Retinal pigment epithelial cell (primary cell): Measurements from ENCODE around the gene QSER1.
"Not testable (repeated sequence)": the region's sequence is repeated elsewhere in the genome, so short reads cannot be mapped to it uniquely, and the experiment has no call there.

Source experiments
- DNase-seq: peaks from one replicate; pipeline ENCODE4 v3.0.0-alpha.2; 2010; ENCODE audit warnings: low read depth
- H3K4me3 ChIP-seq: 2 replicates; pipeline ENCODE4 v1.5.1; 2011; ENCODE audit warnings: mild to moderate bottlenecking, low read length, control low read depth, moderate library complexity
- TF ChIP-seq, protein P1 (sequence below): conservative IDR thresholded peaks from 2 replicates; pipeline ENCODE4 v1.5.1; 2011; ENCODE audit warnings: low read depth, low read length, control low read depth, inconsistent platforms

QSER1 gene

DNA sequence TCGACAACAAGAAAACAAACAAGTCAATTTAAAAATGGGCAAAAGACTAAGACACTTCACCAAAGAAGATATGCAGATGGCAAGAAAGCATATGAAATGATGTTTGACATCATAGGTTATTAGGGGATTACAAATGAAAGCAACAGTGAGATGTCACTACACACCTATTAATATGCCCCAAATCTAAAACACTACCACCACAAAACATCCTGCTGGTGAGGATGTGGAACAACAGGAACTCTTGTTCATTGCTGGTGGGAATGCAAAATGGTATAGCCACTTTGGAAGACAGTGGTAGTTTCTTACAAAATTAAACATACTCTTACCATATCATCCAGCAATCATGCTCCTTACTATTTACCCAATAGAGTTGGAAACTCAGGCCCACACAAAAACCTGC lies 33.9 kb upstream of the QSER1 start:
- TF ChIP-seq, protein P1, sequence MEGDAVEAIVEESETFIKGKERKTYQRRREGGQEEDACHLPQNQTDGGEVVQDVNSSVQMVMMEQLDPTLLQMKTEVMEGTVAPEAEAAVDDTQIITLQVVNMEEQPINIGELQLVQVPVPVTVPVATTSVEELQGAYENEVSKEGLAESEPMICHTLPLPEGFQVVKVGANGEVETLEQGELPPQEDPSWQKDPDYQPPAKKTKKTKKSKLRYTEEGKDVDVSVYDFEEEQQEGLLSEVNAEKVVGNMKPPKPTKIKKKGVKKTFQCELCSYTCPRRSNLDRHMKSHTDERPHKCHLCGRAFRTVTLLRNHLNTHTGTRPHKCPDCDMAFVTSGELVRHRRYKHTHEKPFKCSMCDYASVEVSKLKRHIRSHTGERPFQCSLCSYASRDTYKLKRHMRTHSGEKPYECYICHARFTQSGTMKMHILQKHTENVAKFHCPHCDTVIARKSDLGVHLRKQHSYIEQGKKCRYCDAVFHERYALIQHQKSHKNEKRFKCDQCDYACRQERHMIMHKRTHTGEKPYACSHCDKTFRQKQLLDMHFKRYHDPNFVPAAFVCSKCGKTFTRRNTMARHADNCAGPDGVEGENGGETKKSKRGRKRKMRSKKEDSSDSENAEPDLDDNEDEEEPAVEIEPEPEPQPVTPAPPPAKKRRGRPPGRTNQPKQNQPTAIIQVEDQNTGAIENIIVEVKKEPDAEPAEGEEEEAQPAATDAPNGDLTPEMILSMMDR, result no peak
- H3K4me3 ChIP-seq, result no peak overlapping the region
- DNase-seq, result no peak

DNA sequence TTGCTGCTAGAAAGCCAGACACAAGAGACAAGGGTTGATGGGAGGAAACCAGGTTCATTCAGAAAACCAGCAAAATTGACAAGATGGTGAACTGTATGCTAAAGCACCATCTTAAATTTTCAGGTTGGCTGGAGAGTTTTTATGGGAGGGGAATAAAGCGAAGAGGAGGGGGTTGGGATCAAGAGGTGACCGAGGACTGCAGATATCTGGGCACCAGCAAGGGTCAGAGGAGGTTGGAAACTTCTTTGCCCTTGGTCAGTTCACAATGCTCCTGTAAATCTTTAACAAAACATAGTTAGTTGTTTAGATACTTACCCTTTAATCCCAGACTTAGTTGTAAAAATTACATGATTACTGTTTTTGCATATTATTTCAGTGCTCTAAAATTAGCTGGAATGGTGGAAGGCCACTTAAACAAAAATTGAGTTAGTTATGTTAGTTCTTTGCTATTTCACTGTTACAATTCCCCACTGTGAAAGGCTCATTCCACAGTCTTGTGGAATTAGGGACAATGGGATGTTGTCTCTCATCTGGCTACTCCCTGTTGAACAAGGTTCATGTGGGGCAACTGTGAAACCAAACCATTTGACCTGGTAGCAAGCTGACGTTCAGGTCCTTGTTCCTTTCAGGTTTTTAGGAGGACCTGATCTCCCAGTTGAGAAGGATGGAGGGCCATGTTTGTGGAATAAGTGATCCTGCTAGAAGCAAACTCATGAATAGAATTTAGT lies 30.6 kb upstream of the QSER1 start:
- DNase-seq, result no peak
- TF ChIP-seq, protein P1, result no peak
- H3K4me3 ChIP-seq, result no peak overlapping the region

DNA sequence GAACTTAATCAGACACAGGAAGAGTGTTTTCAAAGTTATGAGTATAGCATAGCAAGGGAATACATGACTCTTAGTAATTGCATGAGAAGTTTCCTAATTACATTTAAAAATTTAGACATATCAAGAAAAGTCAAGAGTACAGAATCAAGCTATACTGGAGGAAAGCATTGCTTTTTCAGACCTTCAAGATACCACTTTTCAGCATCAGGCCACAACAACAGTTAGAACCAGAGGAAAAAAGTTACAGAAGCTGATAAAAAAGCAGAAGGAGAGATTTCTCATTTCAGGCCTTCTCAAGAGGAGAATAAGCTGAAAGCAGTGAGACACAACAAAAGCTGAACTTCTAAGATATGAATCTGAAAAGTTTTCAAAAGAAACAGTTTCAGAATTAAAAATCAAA lies 28.1 kb upstream of the QSER1 start:
- TF ChIP-seq, protein P1, result no peak
- no peak overlapping the region for H3K4me3 ChIP-seq
- DNase-seq, result no peak

DNA sequence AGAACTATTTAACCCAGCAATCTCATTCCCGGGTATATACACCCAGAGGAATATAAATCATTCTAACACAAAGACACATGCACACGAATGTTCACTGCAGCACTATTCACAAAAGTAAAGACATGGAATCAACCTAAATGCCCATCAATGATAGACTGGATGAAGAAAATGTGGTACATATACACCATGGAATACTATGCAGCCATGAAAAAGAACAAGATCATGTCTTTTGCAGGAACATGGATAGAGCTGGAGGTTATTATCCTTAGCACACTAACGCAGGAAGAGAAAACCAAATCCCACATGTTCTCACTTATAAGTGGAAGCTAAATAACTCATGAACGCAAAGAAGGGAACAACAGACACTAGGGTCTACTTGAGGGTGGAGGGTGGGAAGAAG lies 23.9 kb upstream of the QSER1 start:
- not testable (repeated sequence) for H3K4me3 ChIP-seq, DNase-seq

DNA sequence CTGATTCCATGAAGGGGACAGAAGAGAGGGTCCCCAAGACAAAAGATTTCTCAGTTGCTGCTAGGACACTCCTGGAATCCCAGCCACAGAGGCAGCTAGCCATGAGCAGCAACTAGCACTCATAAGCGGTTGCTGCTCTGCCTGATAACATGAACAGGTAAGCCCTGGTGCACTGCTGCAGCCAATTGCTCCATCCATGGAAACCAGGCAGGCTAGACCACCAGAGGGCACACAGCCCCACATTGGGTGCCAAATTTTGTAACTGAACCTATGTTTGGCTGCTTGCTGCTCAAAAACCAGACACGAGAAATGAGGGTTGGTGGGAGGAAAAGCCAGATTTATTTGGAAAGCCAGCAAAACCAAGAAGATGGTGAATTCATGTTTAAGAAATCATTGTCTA lies 21.9 kb upstream of the QSER1 start:
- no peak for DNase-seq
- no peak overlapping the region for H3K4me3 ChIP-seq
- TF ChIP-seq, protein P1, result peak; percentile 50

DNA sequence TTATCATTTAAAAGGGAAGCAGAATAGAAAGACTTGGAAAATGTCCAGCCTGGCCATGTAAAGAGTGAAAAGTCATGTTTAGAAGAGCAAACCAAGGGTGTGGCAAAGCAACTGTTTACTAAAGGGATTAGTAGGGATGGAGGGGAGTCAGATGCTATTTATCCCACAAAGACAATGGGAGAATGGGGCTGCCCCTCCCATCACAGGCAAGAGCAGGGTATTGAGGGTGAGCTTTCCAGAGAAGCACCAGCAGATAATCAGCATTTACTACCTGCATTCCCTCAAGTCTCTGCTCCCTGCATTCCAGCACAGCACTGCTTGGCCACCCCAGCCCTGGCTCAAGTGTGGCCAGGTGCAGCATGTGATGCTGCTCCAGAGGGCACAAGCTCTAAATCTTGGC lies 18.5 kb upstream of the QSER1 start:
- H3K4me3 ChIP-seq, result no peak overlapping the region
- no peak for DNase-seq
- TF ChIP-seq, protein P1, result no peak

DNA sequence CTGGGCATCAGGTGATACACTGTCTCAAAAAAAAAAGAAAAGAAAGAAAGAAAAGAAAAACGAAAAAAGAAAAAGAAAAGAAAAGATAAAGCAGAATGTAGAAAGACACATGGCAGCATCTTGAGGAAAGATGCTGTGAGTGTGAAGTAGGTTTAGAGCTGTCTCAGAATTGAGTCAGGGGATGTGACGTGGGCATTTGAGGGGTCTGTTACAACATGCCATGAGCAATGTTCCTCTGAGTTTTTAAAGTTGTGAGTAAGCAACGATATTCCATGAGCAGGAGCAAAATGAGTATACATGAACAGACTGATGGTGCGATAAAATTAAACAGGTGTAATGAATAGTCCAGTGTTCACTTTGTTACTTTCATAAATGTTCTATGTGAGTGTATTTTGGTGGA lies 11.3 kb upstream of the QSER1 start:
- TF ChIP-seq, protein P1, result no peak
- no peak overlapping the region for H3K4me3 ChIP-seq
- no peak for DNase-seq
